HG03432 (cell line): Measurements from ENCODE around the gene ACADS.

Experiments used
- ATAC-seq: cut with Tn5 transposase; IDR thresholded peaks from one replicate; pipeline ENCODE4 v1.9.1; 2021; ENCODE audit warnings: mild to moderate bottlenecking, moderate library complexity; ENCODE audit not compliant: unreplicated experiment

ACADS gene

DNA sequence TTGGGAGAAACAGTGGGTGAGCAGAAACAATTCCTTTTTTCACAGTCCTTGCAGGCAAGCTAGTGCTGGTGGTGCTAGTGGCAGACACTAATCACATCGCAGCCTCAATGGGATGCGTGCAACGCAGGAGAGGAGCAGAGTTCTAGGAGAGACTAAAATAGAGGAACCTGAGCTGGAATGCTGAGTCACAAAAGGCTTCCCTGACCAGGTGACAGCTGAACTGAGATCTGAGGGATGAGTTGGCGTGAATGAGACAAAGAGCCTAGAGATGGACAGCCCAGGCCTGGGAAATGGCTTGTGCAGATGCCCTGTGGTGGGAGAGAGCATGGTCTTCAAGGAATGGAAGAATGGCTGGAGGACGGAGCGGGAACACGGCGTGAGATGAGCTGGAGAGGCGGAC, 25.8 kb downstream of the ACADS start:
- no peak for ATAC-seq

GRCh38 chr12:120754792-120755191, 29.2 kb downstream of the ACADS start:
- no peak for ATAC-seq

DNA sequence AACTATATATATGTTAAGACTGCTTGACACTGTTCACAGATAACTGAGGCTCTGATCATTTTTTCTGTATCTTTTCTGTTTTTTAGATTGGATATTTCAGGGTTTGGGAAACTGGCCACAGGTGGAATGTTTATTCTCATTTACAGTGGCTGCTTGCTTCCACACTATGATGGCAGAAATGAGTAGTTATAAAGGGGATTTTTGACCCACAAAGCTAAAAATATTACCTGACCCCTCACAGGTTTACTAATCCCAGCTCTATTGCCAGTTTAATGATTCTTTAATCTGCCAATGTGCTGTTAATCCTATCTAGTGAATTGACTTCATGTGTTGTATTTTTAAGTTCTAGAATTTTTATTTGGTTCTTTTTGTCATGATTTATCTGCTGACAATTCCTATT, 29.6 kb downstream of the ACADS start:
- no peak for ATAC-seq

- ATAC-seq, result no peak
Measured at GRCh38 chr12:120757226-120757742, 31.7 kb downstream of the ACADS start.

DNA sequence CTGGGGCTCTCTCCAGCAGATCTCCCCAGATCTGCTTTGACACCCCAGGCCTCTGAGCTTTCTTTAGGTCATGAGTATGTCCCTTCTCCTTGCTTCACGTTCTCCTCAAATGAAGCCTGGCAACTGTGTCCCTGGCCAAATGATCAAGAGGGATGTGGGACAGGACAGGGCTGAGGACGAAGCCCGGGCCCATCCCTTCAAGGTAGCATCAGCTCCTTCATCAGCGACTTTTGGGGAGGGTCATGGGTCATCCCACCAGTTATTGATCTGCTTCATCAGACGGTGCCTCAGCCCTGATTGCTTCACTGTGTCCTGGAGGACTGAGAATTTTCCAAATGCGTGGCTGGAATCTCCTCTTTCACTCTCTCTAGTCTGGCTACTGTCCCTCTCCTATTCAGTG, 32.3 kb downstream of the ACADS start:
- ATAC-seq, result no peak

DNA sequence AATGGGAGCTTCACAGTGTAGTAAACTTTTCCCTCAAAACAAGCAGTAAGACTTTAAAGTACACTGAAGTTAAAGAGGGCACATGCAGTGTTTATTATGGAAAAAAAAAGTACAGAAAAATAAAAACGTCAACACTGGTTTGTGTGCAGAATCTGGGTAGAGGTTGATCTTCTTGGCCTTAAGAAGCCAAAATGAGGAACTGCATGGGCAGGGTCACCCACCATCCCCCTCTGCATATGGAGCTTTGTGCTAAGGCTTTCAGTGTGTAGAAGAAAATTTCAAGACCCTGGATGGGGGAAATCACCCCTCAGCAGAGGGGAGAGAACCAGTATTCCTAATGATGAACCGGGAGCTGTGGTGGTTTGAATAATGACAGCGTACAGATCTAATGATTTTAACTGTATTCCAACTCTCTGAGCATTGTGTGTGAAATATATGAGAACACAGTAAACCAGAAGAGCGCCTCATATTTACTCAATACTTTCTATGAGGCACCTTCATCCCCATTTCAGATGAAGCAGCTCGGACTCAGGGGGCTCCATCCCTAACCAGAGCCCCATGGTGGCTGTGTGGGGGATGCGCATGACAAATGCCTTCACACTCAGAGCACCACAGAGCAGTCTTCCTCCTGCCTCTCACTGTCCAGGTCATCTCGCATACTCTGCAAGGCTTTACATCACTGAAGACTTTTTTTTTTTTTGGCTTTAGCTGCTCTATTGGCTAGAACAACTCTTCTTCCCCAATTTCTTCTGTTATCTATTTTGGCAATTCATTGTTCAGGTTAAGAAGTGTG, 33.4 kb downstream of the ACADS start:
- no peak for ATAC-seq

GRCh38 chr12:120759591-120760348, 34.1 kb downstream of the ACADS start:
- ATAC-seq, result no peak

GRCh38 chr12:120760349-120761254, 35.0 kb downstream of the ACADS start:
- ATAC-seq, result no peak

DNA sequence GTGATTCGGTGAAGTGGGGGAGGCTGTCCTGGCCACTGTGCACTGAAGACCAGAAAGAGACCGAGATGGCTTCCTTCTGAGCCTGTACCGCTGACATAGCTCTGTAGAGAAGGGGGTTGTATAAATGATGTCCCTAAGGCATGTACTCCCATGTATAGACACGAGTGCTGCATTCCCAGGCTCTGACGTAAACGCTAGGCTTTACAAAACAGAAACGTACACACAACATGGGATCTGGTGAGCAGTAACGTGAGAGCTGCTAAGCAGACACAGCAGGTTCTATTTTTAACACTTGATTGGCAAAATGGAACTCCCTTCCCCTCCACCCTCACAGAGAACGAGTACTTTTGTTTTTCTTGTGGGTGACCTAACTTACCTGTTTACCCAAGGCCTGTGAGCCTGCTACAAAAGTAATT, 35.9 kb downstream of the ACADS start:
- ATAC-seq, result no peak

GRCh38 chr12:120762086-120762485, 36.5 kb downstream of the ACADS start:
- no peak for ATAC-seq

DNA sequence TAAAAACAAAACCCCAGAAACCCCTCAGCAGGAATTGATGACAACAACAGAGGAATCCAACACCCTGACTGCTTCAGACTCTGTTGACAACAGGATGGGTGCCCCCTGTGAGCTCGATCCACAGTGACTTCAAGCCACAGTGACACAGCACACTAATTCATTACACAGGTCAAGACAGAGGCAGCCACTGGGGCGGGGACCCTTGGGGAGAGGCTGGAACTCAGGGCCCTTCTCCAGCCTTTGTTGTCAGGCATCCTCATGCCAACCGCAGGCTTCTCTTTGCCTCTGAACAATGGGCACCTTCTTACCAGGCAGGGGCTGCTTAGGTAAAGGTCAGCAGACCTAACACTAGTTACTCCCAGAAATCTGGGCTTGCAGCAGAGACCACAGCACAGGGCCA, 37.6 kb downstream of the ACADS start:
- no peak for ATAC-seq

DNA sequence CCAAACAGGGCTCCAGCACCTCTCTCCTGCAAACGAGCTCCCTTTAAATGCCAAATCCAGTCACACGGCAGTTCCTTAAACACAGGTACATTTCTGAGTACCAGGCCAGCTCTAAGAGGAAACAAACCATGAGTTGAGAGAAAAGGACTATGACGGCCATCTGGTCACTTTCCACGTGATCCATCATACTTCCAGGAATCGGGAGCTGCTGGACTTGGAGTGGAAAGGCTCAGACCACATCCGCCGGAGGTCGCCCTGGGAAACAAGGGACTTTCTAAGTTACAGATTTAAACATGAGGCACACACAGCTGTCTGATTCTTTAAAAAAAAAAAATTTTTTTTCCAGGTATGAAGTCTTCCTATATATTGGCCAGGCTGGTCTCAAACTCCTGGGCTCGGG, 39.2 kb downstream of the ACADS start:
- no peak for ATAC-seq

- ATAC-seq, result no peak
Measured at GRCh38 chr12:120766566-120766965, 40.9 kb downstream of the ACADS start.

GRCh38 chr12:120767071-120768024, 41.7 kb downstream of the ACADS start:
- ATAC-seq, result no peak

DNA sequence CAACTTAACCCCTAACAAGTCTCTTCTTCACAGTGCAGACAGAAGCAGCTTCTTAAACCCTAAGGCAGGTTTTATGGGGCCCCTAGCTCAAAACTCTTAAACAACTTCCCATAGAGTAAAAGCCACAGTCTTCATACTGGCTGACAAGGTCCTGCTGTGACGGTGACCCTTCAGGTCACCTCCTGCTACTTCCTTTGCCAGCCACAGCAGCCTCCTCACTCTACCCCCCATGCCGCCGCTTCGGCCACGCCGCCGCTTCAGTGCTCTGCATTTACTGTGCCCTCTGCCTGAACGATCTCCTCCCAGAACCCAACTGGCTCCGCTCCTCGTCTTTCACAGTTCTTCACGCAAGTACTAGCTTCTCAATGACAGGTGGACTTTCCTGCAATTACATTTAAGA, 45.5 kb downstream of the ACADS start:
- no peak for ATAC-seq

- ATAC-seq, result no peak
Measured at GRCh38 chr12:120774169-120774916, 48.7 kb downstream of the ACADS start.

GRCh38 chr12:120775862-120776552, 50.4 kb downstream of the ACADS start:
- no peak for ATAC-seq

- no peak for ATAC-seq
Measured at GRCh38 chr12:120783197-120783596, 57.6 kb downstream of the ACADS start.

GRCh38 chr12:120784804-120785203, 59.2 kb downstream of the ACADS start:
- no peak for ATAC-seq
